Skeletal muscle tissue (tissue), 4 donors: ENCODE results near the gene SLC25A12. TPM values are rescaled to one million over a fixed set of nuclear protein-coding genes. Genes with fewer than 3 reads are reported as not detected.

Experiments
- H3K27ac ChIP-seq: one replicate; pipeline ENCODE4 v1.7.0; 2013; ENCODE audit warnings: mild to moderate bottlenecking, low read depth, low read length, inconsistent platforms
- H3K27me3 ChIP-seq, 3 donors: one replicate each; pipeline ENCODE4 v1.7.0; 2013; ENCODE audit warnings: low read length in 3 of 3; ENCODE audit not compliant: control insufficient read depth in 3 of 3, insufficient read depth in 3 of 3
- H3K36me3 ChIP-seq, 3 donors: one replicate each; pipeline ENCODE4 v1.7.0; 2013; ENCODE audit warnings: low read length in 3 of 3; ENCODE audit not compliant: control insufficient read depth in 3 of 3, insufficient read depth in 3 of 3
- H3K4me1 ChIP-seq, 3 donors: one replicate each; pipeline ENCODE4 v1.7.0; 2013; ENCODE audit warnings: low read length in 3 of 3, mild to moderate bottlenecking in 3 of 3; ENCODE audit not compliant: control insufficient read depth in 3 of 3, insufficient read depth in 3 of 3
- H3K4me3 ChIP-seq, 3 donors: one replicate each; pipeline ENCODE4 v1.7.0; 2013; ENCODE audit warnings: low read length in 3 of 3
- H3K9ac ChIP-seq, 3 donors: one replicate each; pipeline ENCODE4 v1.7.0; 2013; ENCODE audit warnings: low read length in 3 of 3, mild to moderate bottlenecking in 3 of 3, moderate library complexity in 2 of 3, low read depth in 1 of 3
- H3K9me3 ChIP-seq, 3 donors: one replicate each; pipeline ENCODE4 v1.7.0; 2013; ENCODE audit warnings: low read length in 3 of 3; ENCODE audit not compliant: control insufficient read depth in 3 of 3
- total RNA-seq: library from RNA; depleted of rRNA; stranded (reverse); fragments of >200 nt; gene quantifications from one replicate; pipeline ENCODE4 v1.2.3, GENCODE V29; 2014
- donor health status: Osteomylitis.

Gene SLC25A12
- total RNA-seq, 1 donor from 2014 or later, result 27.7 TPM

DNA sequence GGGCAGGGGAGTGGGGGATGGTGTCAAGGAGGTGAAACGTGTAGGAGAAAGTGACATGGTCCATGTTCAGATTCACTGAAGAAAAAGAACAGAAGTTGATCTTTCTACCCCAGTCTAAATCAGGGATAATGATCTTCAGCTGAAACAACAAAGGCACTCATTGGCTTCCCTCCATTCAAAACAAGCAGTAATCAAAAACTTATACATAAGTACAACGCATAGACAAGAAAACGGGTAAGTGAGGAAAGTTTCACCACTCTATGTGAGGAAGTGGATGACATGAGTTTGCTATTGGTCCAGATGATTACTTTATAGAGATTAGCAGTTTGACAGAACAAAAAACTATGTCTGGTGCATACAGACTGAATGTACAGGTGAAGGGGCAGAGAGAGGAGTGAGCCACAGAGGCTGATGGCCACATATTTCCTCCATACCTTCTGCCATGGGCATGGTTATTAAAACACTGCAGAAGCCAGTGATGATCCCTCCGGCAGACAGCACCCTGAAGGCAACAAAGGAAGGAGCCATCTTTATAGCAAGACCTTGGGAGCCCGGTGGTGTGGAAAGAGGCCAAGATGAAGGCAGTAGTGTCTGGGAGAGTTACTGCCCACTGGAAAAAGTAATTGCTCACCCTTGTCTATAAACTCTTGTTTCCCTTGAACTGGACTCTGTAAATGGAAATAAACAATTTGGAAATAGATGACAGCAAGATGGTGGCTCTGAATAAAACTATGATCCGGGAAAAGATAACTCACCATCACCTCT is 57.7 kb downstream of the SLC25A12 start:
- Histone ChIP-seq H3K9ac (no peak overlapping the region), H3K27ac (no peak overlapping the region), H3K4me1 (peaks cover 0 to 5% (median 4%) of the 10 kb centered on the region in 3 donors), H3K4me3 (no peak overlapping the region), H3K36me3 (peaks cover 41 to 54% (median 52%) of the 10 kb centered on the region in 3 donors), H3K9me3 (no peaks in the 10 kb centered on the region), H3K27me3 (no peaks in the 10 kb centered on the region)

DNA sequence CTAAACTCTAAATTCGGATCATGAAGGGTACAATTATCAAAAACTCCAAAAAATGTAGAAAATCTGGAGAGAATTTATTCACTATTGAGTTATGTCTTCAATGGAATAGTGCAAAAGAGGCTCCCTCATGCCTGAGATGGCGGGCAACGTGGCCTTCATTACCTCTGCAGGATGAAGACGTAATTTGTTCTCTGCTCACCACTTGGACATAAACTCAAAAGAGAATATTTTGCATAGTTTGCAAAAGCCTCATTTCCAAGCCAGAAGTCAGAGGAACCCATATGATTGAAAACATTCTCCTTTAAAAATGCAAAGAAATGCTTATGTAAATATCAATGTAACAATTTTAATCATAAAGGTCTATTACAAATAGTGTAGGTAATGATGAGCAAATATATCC is 58.7 kb downstream of the SLC25A12 start:
- no peaks in the 10 kb centered on the region for H3K9me3 ChIP-seq
- no peak overlapping the region for H3K9ac ChIP-seq
- no peak overlapping the region for H3K4me3 ChIP-seq
- H3K4me1 ChIP-seq, result peaks cover 0 to 5% (median 4%) of the 10 kb centered on the region in 3 donors
- H3K36me3 ChIP-seq, result peaks cover 46 to 61% (median 57%) of the 10 kb centered on the region in 3 donors
- H3K27ac ChIP-seq, result no peak overlapping the region
- H3K27me3 ChIP-seq, result no peaks in the 10 kb centered on the region

DNA sequence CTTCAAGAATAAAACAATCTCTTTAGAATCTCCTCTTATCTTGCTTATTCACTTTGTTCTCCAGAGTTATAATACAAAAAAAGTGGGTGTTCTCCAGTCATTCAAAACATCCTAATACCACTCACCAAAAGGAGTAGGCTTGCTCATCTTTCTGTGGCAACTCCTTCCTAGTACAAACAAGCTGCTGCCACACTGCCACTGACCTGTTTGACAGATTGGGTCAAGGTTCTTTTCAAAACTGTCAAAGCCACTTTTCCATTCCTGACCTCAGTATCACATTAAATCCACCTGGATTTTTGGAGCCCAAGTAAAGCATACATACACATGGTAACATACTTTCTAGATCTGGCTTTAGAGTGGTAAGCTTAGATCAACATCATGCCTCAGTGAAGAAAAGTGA is 59.8 kb downstream of the SLC25A12 start:
- peaks cover 48 to 67% (median 57%) of the 10 kb centered on the region in 3 donors for H3K36me3 ChIP-seq
- no peak overlapping the region for H3K27ac ChIP-seq

DNA sequence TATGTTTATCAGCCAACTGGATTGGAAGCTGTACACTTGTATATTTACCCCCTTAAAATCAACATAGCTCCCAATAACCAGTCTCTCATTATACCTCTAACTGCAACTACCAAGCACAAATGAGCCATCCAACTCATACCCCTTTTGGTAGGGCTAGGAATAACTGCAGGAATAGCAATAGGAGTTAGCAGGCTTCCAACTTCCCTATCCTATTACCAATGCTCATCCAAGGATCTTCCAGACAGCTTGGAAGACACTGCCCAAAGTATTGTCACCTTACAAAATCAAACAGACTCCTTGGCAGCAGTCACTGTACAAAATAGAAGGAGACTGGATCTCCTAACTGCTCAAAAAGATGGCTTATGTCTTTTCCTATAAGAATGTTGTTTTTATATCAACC is 61.6 kb downstream of the SLC25A12 start:
- Histone ChIP-seq H3K9me3 (no peaks in the 10 kb centered on the region), H3K4me1 (peaks cover 0 to 5% (median 2%) of the 10 kb centered on the region in 3 donors), H3K27ac (no peak overlapping the region), H3K9ac (no peak overlapping the region), H3K36me3 (peaks cover 48 to 75% (median 71%) of the 10 kb centered on the region in 3 donors), H3K4me3 (no peak overlapping the region), H3K27me3 (no peaks in the 10 kb centered on the region)

More for the DNA sequence above, 59.8 kb downstream of the SLC25A12 start:
- H3K9ac ChIP-seq, result no peak overlapping the region
- no peaks in the 10 kb centered on the region for H3K9me3 ChIP-seq
- peaks cover 0 to 5% (median 4%) of the 10 kb centered on the region in 3 donors for H3K4me1 ChIP-seq
- H3K27me3 ChIP-seq, result no peaks in the 10 kb centered on the region
- H3K4me3 ChIP-seq, result no peak overlapping the region

DNA sequence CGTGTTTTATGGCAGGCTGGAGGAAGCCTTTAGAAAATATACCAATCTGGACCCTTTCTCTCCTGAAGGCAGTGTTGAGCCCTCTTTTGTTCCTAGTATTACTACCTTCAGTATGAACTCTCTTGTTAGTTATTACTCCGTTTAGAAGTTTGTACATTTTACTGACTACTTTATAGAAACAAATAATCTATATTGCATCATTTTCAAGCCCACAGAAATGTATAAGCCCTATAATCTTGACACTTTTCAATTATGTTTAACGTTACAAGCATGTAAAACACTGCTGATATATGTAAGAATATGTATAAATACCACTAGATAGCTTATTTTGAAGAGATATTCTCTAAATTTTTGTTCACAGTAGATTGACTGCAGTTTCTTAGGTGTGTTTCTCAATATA is 64.0 kb downstream of the SLC25A12 start:
- H3K9me3 ChIP-seq, result no peaks in the 10 kb centered on the region
- H3K36me3 ChIP-seq, result peaks cover 43 to 63% (median 63%) of the 10 kb centered on the region in 3 donors
- H3K27me3 ChIP-seq, result no peaks in the 10 kb centered on the region
- no peak overlapping the region for H3K4me3 ChIP-seq
- no peak overlapping the region for H3K9ac ChIP-seq
- H3K4me1 ChIP-seq, result peaks cover 0 to 5% (median 2%) of the 10 kb centered on the region in 3 donors
- no peak overlapping the region for H3K27ac ChIP-seq

DNA sequence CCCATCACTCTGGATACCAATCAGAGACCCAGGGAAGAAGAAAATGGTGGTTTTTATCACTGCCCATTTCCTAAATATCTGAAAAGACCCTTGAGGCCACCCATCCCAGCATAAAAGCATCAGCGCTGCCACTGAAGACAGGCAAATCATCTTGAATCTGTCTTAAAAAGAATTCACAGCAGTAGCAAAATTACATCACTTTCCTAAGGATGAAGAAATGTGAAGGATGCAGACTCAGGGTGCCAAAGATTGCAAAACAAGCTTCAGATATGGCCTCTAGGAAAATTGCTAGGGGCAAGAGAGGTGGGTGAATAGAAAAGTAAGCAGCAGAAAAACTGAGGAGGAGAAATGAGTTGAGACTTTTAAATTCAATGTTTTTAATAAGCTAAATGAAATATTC is 70.0 kb downstream of the SLC25A12 start:
- H3K36me3 ChIP-seq, result peaks cover 6 to 30% (median 18%) of the 10 kb centered on the region in 3 donors
- no peaks in the 10 kb centered on the region for H3K9me3 ChIP-seq
- no peaks in the 10 kb centered on the region for H3K4me1 ChIP-seq
- H3K27me3 ChIP-seq, result no peaks in the 10 kb centered on the region
- H3K4me3 ChIP-seq, result no peak overlapping the region
- no peak overlapping the region for H3K27ac ChIP-seq
- H3K9ac ChIP-seq, result no peak overlapping the region

DNA sequence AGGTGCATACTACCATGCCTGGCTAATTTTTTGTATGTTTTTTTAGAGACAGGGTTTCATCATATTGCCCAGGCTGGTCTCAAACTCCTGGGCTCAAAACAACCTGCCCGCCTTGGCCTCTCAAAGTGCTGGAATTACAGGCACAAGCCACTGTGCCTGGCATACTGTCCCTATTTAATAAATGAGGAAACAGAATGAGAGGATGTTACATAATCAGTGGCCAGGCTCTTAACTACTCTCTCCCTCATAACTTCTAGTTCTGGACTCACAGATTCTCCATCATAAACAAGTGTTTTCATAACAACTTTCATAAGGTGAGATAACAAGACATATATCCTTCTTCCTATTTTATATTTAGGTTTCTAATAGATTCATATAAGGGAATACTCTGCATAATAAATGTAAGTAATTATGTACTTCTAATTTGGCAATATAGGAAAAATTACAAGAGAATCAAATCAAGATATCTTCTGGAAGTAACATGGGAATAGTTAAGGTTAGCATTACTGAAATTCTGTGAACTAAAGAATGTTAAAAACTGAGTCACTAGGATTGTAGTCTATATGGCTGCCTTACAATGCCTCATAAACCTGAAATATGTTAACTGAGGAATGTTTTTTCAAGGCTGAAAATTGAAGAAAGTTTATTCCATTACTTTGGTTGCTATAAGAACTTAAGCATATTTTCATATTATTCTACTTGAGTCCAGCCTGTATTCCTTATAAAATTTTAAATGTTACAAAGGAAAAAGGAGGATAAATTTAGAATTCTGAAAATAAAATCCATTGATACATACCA is 71.3 kb downstream of the SLC25A12 start:
- Histone ChIP-seq H3K36me3 (peaks cover 6 to 19% (median 11%) of the 10 kb centered on the region in 3 donors), H3K4me3 (no peak overlapping the region), H3K9ac (no peak overlapping the region), H3K4me1 (no peaks in the 10 kb centered on the region), H3K27me3 (no peaks in the 10 kb centered on the region), H3K9me3 (no peaks in the 10 kb centered on the region), H3K27ac (no peak overlapping the region)

DNA sequence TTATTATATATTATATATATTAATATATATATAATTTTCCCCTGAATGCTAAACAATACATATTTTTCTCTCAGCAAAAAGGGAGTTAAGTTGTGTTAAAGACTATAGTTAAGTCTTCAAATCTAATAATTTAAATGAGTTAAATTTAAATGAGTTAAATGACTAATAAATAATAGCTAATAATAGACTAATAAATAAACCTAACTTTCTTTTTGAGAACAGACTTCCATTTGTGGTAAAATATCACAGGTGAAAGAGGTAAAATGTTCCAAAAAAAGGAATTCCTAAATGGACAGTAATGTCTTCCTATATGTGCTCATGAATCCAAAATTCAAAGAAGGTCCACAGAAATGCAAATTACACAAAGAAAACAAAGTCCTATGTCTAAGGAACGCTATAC is 74.6 kb downstream of the SLC25A12 start:
- H3K4me3 ChIP-seq, result no peak overlapping the region
- H3K27ac ChIP-seq, result no peak overlapping the region
- no peaks in the 10 kb centered on the region for H3K9me3 ChIP-seq
- no peaks in the 10 kb centered on the region for H3K27me3 ChIP-seq
- peaks cover 0 to 6% (median 0%) of the 10 kb centered on the region in 3 donors for H3K4me1 ChIP-seq
- H3K9ac ChIP-seq, result no peak overlapping the region
- H3K36me3 ChIP-seq, result peaks cover 0 to 6% (median 0%) of the 10 kb centered on the region in 3 donors

DNA sequence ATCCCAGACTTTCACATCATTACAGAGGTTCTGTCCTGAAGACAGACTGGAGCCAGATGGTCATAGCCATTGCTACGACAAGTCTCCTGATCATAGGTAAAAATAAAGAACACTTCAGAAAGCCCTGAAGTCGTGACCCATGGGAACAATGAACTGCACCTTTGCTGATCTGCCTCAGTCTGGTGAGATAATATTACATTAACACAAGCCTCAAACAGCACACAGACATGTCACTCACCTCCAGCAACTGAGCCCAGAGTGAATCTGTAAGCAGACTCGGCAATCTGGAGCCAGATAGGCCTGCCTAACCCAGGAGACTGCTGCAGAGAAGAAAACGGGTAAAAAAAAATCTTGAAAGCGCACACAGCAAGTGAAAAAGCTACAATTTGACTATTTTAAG is 79.2 kb downstream of the SLC25A12 start:
- H3K27ac ChIP-seq, result peak overlapping the region; percentile 20
- no peaks in the 10 kb centered on the region for H3K27me3 ChIP-seq
- peak overlapping the region in 2 of 3 donors; percentile 17 to 40 for H3K9ac ChIP-seq
- H3K36me3 ChIP-seq, result peaks cover 0 to 6% (median 0%) of the 10 kb centered on the region in 3 donors
- peaks cover 0 to 11% (median 0%) of the 10 kb centered on the region in 3 donors for H3K4me1 ChIP-seq
- H3K4me3 ChIP-seq, result no peak overlapping the region
- no peaks in the 10 kb centered on the region for H3K9me3 ChIP-seq

DNA sequence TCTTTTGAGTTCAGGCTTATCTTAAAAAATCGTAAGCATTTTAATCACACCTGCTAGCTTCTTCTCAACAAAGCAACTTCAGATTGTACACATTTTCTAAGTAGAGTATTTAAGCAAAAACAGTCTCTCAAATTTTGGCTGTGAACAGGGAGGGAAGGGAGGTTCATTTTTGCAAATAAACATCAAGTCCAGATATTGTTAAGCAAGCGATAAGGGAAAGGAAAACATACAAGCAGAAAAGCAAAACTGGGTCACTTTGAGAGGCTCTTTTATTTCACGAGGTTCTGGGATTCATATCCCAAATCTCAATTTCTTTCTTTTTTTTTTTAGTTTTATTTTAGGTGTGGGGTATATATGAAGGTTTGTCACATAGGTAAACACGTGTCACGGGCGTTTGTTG is 79.9 kb downstream of the SLC25A12 start:
- Histone ChIP-seq H3K4me1 (peaks cover 0 to 11% (median 0%) of the 10 kb centered on the region in 3 donors), H3K27me3 (no peaks in the 10 kb centered on the region), H3K27ac (no peak overlapping the region), H3K36me3 (peaks cover 0 to 11% (median 3%) of the 10 kb centered on the region in 3 donors), H3K9me3 (no peaks in the 10 kb centered on the region), H3K9ac (no peak overlapping the region), H3K4me3 (no peak overlapping the region)
